Mammary epithelial cell (primary cell): ENCODE results near the gene UMODL1.

Experiments used
- EZH2 ChIP-seq: IDR thresholded peaks from 2 replicates; pipeline ENCODE4 v1.6.1; 2012; ENCODE audit warnings: low read length, inconsistent platforms, borderline replicate concordance
- TF ChIP-seq, protein P1 (sequence below), 2 donors: IDR thresholded peaks in 1 of 2; conservative IDR thresholded peaks in 1 of 2; 2 replicates each; pipeline ENCODE4 v1.5.1; 2011 to 2012; ENCODE audit warnings: inconsistent platforms in 2 of 2, low read length in 2 of 2, mild to moderate bottlenecking in 2 of 2, control low read depth in 1 of 2, low read depth in 1 of 2; ENCODE audit not compliant: insufficient read depth in 1 of 2; ENCODE audit errors: extremely low read depth in 1 of 2

GRCh38 chr21:42158846-42159245 lies 87.7 kb downstream of the UMODL1 start:
- TF ChIP-seq, protein P1, sequence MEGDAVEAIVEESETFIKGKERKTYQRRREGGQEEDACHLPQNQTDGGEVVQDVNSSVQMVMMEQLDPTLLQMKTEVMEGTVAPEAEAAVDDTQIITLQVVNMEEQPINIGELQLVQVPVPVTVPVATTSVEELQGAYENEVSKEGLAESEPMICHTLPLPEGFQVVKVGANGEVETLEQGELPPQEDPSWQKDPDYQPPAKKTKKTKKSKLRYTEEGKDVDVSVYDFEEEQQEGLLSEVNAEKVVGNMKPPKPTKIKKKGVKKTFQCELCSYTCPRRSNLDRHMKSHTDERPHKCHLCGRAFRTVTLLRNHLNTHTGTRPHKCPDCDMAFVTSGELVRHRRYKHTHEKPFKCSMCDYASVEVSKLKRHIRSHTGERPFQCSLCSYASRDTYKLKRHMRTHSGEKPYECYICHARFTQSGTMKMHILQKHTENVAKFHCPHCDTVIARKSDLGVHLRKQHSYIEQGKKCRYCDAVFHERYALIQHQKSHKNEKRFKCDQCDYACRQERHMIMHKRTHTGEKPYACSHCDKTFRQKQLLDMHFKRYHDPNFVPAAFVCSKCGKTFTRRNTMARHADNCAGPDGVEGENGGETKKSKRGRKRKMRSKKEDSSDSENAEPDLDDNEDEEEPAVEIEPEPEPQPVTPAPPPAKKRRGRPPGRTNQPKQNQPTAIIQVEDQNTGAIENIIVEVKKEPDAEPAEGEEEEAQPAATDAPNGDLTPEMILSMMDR (conservative IDR thresholded peaks at IDR 0.05 in 1 of 2, IDR thresholded peaks at IDR 0.05 in 1 of 2; ENCODE audit: extremely low read depth in 1 of 2, insufficient read depth in 1 of 2, low read depth in 1 of 2, low read length in 2 of 2), result no peak
- TF ChIP-seq EZH2, result no peak
